ENCODE data around the gene HIVEP1. TPM values are rescaled to one million over a fixed set of nuclear protein-coding genes. Genes with fewer than 3 reads are reported as not detected.

HIVEP1 gene
- total and polyA plus RNA-seq, 3 experiments from 2014 or later: 2.8 to 37.1 (median 33.5) TPM

- peak overlapping the region; percentile 92 to 98 (median 96) for H3K27ac Mint-ChIP-seq
- no peak for DNase-seq
- peak overlapping the region; percentile 88 to 100 (median 96) for H3K4me3 Mint-ChIP-seq
- Histone ChIP-seq H3K36me3 (ENCODE audit: insufficient read depth, low read length) (no peaks in the 10 kb centered on the region), H3K9me3 (ENCODE audit: low read length) (no peaks in the 10 kb centered on the region), H3K27ac (ENCODE audit: low read depth, low read length) (peak overlapping the region; percentile 96), H3K27me3 (ENCODE audit: insufficient read depth, low read length, poor library complexity, severe bottlenecking) (no peaks in the 10 kb centered on the region), H3K4me1 (ENCODE audit: insufficient read depth, low read length) (peaks cover 23% of the 10 kb centered on the region), H3K4me3 (ENCODE audit: low read length) (peak overlapping the region; percentile 87)
- CTCF ChIA-PET: interaction anchor here (1.0 kb wide), 1 partner anchor 10 kb away, joined by 3 read pairs; no protein-coding TSS in a partner anchor
- H3K4me1 Mint-ChIP-seq: peaks cover 29 to 48% (median 44%) of the 10 kb centered on the region in 3 donors
- no peaks in the 10 kb centered on the region for H3K9me3 Mint-ChIP-seq
- H3K27me3 Mint-ChIP-seq: peaks cover 0 to 11% of the 10 kb centered on the region in 2 donors
- peaks cover 0 to 21% (median 0%) of the 10 kb centered on the region in 3 donors for H3K36me3 Mint-ChIP-seq
- POLR2A ChIA-PET: interaction anchor here (1.0 to 1.8 kb wide), 3 partner anchors 27 to 35 kb away, joined by 3 to 5 read pairs (median 5); no protein-coding TSS in a partner anchor
Observed at GRCh38 chr6:12009180-12009685, 2.9 kb upstream of the HIVEP1 start.

DNA sequence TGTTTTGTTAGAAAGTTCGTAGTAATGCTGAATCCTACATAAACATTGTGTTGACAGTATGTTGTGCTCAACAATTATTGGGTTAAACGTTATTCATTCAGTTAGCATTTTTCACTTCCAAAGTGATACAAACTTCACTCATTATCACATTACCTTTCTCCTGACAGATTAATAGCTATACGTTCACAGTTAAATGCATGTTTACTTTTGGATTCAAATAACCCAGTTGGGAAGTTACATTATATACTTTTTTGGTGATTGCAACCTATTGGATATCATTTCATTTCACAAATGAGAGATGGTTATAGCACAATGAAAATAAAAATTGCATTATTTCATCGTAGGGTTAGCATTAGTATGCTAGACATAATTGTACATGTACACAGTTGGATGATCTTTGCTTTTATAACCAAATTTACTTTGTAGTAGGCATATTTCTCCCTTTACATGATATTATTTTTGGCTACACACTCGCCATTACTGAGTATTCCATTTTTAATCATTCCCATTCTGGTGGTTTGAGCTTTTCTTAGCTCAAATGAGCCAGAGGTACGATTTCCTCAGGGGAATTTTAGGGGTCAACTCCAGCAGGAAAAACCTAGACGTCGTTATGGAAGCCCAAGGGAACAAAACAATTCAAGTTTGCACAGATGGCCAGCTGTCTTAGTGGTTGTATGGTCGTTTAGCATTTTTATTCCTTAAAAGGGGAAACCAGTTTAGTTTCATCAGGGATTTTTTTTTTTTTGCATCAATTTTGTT is 2.1 kb upstream of the HIVEP1 start:
- peak overlapping the region; percentile 87 for H3K4me3 ChIP-seq (ENCODE audit: low read length)
- no peak for DNase-seq
- Mint-ChIP-seq H3K36me3 (peaks cover 0 to 21% (median 0%) of the 10 kb centered on the region in 3 donors), H3K27ac (peak overlapping the region; percentile 92 to 99 (median 97)), H3K9me3 (no peaks in the 10 kb centered on the region), H3K27me3 (peaks cover 0 to 11% of the 10 kb centered on the region in 2 donors), H3K4me1 (peaks cover 29 to 54% (median 53%) of the 10 kb centered on the region in 3 donors), H3K4me3 (peak overlapping the region; percentile 88 to 100 (median 96))
- peak overlapping the region; percentile 96 for H3K27ac ChIP-seq (ENCODE audit: low read depth, low read length)
- POLR2A ChIA-PET: interaction anchor here (1.8 kb wide), 1 partner anchor 36 kb away, joined by 5 read pairs; no protein-coding TSS in a partner anchor
- peaks cover 23% of the 10 kb centered on the region for H3K4me1 ChIP-seq (ENCODE audit: insufficient read depth, low read length)
- H3K9me3 ChIP-seq (ENCODE audit: low read length): no peaks in the 10 kb centered on the region
- CTCF ChIA-PET: interaction anchor here (1.0 kb wide), 1 partner anchor 11 kb away, joined by 3 read pairs; no protein-coding TSS in a partner anchor
- H3K36me3 ChIP-seq (ENCODE audit: insufficient read depth, low read length): peaks cover 3% of the 10 kb centered on the region
- no peaks in the 10 kb centered on the region for H3K27me3 ChIP-seq (ENCODE audit: insufficient read depth, low read length, poor library complexity, severe bottlenecking)

DNA sequence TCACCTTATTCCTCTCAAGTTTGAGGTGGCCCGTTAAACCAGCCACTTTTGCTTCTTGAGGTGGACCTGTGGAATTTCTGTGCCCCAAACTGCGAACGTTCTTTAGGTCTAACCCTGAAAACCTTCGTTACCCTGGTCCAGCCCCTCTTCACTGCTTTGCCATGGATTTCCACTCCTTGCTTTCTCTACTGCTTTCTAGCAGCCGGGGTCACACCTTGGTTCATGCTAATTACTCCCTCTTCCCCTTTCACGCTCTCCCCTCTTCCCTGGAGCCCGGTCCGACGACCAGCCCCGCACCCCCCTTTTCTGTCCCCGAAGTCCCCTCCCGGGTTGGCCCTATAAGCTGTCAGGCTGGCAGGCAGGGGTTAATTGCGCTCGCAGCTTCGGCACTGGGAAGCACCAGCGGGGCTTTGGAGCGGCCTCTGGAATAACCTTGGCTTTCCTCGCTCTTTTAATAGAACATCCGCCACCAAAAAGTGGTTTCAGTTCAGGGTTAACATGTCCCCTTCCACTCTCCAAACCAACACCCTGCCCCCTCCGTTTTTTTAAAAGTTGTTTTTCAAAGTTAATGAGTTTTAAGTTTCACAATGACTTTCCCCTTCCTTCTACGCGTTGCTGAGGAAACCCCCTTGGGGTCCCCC is 1.4 kb upstream of the HIVEP1 start:
- Histone ChIP-seq H3K27ac (ENCODE audit: low read depth, low read length) (peak overlapping the region; percentile 96), H3K36me3 (ENCODE audit: insufficient read depth, low read length) (peaks cover 3% of the 10 kb centered on the region), H3K4me3 (ENCODE audit: low read length) (peak overlapping the region; percentile 87), H3K27me3 (ENCODE audit: insufficient read depth, low read length, poor library complexity, severe bottlenecking) (no peaks in the 10 kb centered on the region), H3K9me3 (ENCODE audit: low read length) (no peaks in the 10 kb centered on the region), H3K4me1 (ENCODE audit: insufficient read depth, low read length) (peaks cover 27% of the 10 kb centered on the region)
- CTCF ChIA-PET: no interaction called here
- Mint-ChIP-seq H3K27ac (peak overlapping the region; percentile 92 to 99 (median 97)), H3K4me1 (peaks cover 29 to 58% (median 54%) of the 10 kb centered on the region in 3 donors), H3K9me3 (no peaks in the 10 kb centered on the region), H3K27me3 (peaks cover 0 to 11% of the 10 kb centered on the region in 2 donors), H3K36me3 (peaks cover 0 to 22% (median 0%) of the 10 kb centered on the region in 3 donors), H3K4me3 (peak overlapping the region; percentile 88 to 100 (median 96))
- DNase-seq: no peak
- POLR2A ChIA-PET: no interaction called here

- Mint-ChIP-seq H3K27ac (peak overlapping the region; percentile 92 to 99 (median 97)), H3K4me3 (peak overlapping the region; percentile 88 to 100 (median 96)), H3K36me3 (peaks cover 0 to 25% (median under 1%) of the 10 kb centered on the region in 3 donors), H3K9me3 (no peaks in the 10 kb centered on the region), H3K27me3 (peaks cover 0 to 11% of the 10 kb centered on the region in 2 donors), H3K4me1 (peaks cover 32 to 63% (median 58%) of the 10 kb centered on the region in 3 donors)
- Histone ChIP-seq H3K4me3 (ENCODE audit: low read length) (no peak overlapping the region), H3K36me3 (ENCODE audit: insufficient read depth, low read length) (peaks cover 3% of the 10 kb centered on the region), H3K9me3 (ENCODE audit: low read length) (no peaks in the 10 kb centered on the region), H3K4me1 (ENCODE audit: insufficient read depth, low read length) (peaks cover 28% of the 10 kb centered on the region), H3K27me3 (ENCODE audit: insufficient read depth, low read length, poor library complexity, severe bottlenecking) (no peaks in the 10 kb centered on the region), H3K27ac (ENCODE audit: low read depth, low read length) (no peak overlapping the region)
- DNase-seq: peak; percentile 95 to 98 (median 95)
- CTCF ChIA-PET: no interaction called here
- POLR2A ChIA-PET: no interaction called here
Observed at GRCh38 chr6:12011276-12012037, 655 bp upstream of the HIVEP1 start.

GRCh38 chr6:12012558-12013306 is 620 bp downstream of the HIVEP1 start:
- H3K9me3 ChIP-seq (ENCODE audit: low read length): no peaks in the 10 kb centered on the region
- H3K4me3 Mint-ChIP-seq: peak overlapping the region; percentile 85 to 99 (median 96)
- POLR2A ChIA-PET: interaction anchor here (0.6 to 1.0 kb wide), 2 partner anchors 9 to 144 kb away, joined by 3 read pairs; no protein-coding TSS in a partner anchor
- H3K27me3 Mint-ChIP-seq: peaks cover 0 to 11% of the 10 kb centered on the region in 2 donors
- H3K27me3 ChIP-seq (ENCODE audit: insufficient read depth, low read length, poor library complexity, severe bottlenecking): no peaks in the 10 kb centered on the region
- CTCF ChIA-PET: no interaction called here
- H3K9me3 Mint-ChIP-seq: no peaks in the 10 kb centered on the region
- H3K36me3 Mint-ChIP-seq: peaks cover 6 to 37% (median 7%) of the 10 kb centered on the region in 3 donors
- peaks cover 3% of the 10 kb centered on the region for H3K36me3 ChIP-seq (ENCODE audit: insufficient read depth, low read length)
- H3K27ac Mint-ChIP-seq: peak overlapping the region; percentile 86 to 99 (median 97)
- peak overlapping the region; percentile 51 for H3K27ac ChIP-seq (ENCODE audit: low read depth, low read length)
- H3K4me1 ChIP-seq (ENCODE audit: insufficient read depth, low read length): peaks cover 33% of the 10 kb centered on the region
- H3K4me3 ChIP-seq (ENCODE audit: low read length): peak overlapping the region; percentile 66
- peak; percentile 60 to 80 (median 70) for DNase-seq
- H3K4me1 Mint-ChIP-seq: peaks cover 32 to 62% (median 55%) of the 10 kb centered on the region in 3 donors

- Mint-ChIP-seq H3K4me3 (peak overlapping the region; percentile 85 to 99 (median 96)), H3K27ac (peak overlapping the region; percentile 86 to 99 (median 97)), H3K9me3 (no peaks in the 10 kb centered on the region), H3K4me1 (peaks cover 28 to 57% (median 51%) of the 10 kb centered on the region in 3 donors), H3K27me3 (peaks cover 0 to 11% of the 10 kb centered on the region in 2 donors), H3K36me3 (peaks cover 6 to 38% (median 7%) of the 10 kb centered on the region in 3 donors)
- Histone ChIP-seq H3K9me3 (ENCODE audit: low read length) (no peaks in the 10 kb centered on the region), H3K4me3 (ENCODE audit: low read length) (peak overlapping the region; percentile 66), H3K4me1 (ENCODE audit: insufficient read depth, low read length) (peaks cover 27% of the 10 kb centered on the region), H3K27me3 (ENCODE audit: insufficient read depth, low read length, poor library complexity, severe bottlenecking) (no peaks in the 10 kb centered on the region), H3K36me3 (ENCODE audit: insufficient read depth, low read length) (peaks cover 3% of the 10 kb centered on the region), H3K27ac (ENCODE audit: low read depth, low read length) (peak overlapping the region; percentile 51)
- CTCF ChIA-PET: no interaction called here
- no peak for DNase-seq
- POLR2A ChIA-PET: no interaction called here
Observed at GRCh38 chr6:12013307-12013719, 1.2 kb downstream of the HIVEP1 start.

All from CD8-positive, alpha-beta memory T cell (primary cell).